Measurements from ENCODE around the gene CEP20.

- TF ChIP-seq POLR2A (IDR thresholded peaks at IDR 0.05; ENCODE audit: low read depth, low read length), result no peak
- TF ChIP-seq POU2F2 (IDR thresholded peaks at IDR 0.05; ENCODE audit: low read depth, low read length), result no peak
- TF ChIP-seq POLR2AphosphoS5 (IDR thresholded peaks at IDR 0.05; ENCODE audit: low read depth, low read length), result no peak
These were observed 22.0 kb downstream of the CEP20 start for GRCh38 chr16:15866451-15866850.

All from GM12891 (cell line).